Prostate gland (tissue), 2 donors: ENCODE data around the gene MARK3. TPM values are rescaled to one million over a fixed set of nuclear protein-coding genes. Genes with fewer than 3 reads are reported as not detected.
A peak's percentile ranks its signal among the peaks of the same experiment; 100 is the strongest.

ENCODE experiments used
- DNase-seq: peaks from one replicate; pipeline ENCODE4 v3.0.0-alpha.2; 2019; ENCODE audit warnings: low spot score
- H3K27ac ChIP-seq, 2 donors: fragments of 200-600 bp; sonication (generic); 2 replicates each; pipeline ENCODE4 v1.5.1; 2017 to 2019
- H3K27me3 ChIP-seq: fragments of 200-600 bp; sonication (generic); replicated peaks from 2 replicates; pipeline ENCODE4 v1.5.1; 2019; ENCODE audit not compliant: insufficient read depth
- H3K36me3 ChIP-seq, 2 donors: fragments of 200-600 bp; sonication (generic); 1 replicate in 1 of 2; 2 replicates in 1 of 2; pipeline versions ENCODE4 v1.5.1 to v1.8.1; 2017 to 2019
- H3K4me1 ChIP-seq: fragments of 200-600 bp; sonication (generic); replicated peaks from 2 replicates; pipeline ENCODE4 v1.5.1; 2019
- H3K4me3 ChIP-seq, 2 donors: fragments of 200-600 bp; sonication (generic); 2 replicates each; pipeline ENCODE4 v1.5.1; 2017 to 2019
- H3K9me3 ChIP-seq: fragments of 200-600 bp; sonication (generic); 2 replicates; pipeline ENCODE4 v1.5.1; 2017
- POLR2A ChIP-seq: fragments of 450-650 bp; IDR thresholded peaks from one replicate; pipeline ENCODE4 v1.6.1; 2016; ENCODE audit warnings: antibody characterized with exemption, mild to moderate bottlenecking
- POLR2AphosphoS5 ChIP-seq: sonication (generic); formaldehyde crosslinking; IDR thresholded peaks from one replicate; pipeline ENCODE4 v1.6.1; 2017; ENCODE audit warnings: antibody characterized with exemption
- WGBS: methylation state at CpG from one replicate; pipeline ENCODE4 v1.1.5; 2018; 5-methylcytosine and 5-hydroxymethylcytosine counted together
- intact Hi-C: fragments of 100-400 bp; cut with DNase I; formaldehyde crosslinking; loops from one replicate; pipeline ENCODE4 v1.14.2; 2022
- total RNA-seq, 2 donors: library from RNA; depleted of rRNA; stranded (reverse); fragments of >200 nt; gene quantifications; one replicate each; pipeline ENCODE4 v1.1.0, GENCODE V29; 2016
- TF ChIP-seq, protein P1 (sequence below), 4 experiments: fragments of 200-600 bp in 2 of 4; fragments of 450-650 bp in 2 of 4; sonication (generic) in 2 of 4; IDR thresholded peaks; 1 replicate in 3 of 4; 2 replicates in 1 of 4; pipeline ENCODE4 v1.5.1; 2016 to 2019; ENCODE audit warnings: antibody characterized with exemption in 4 of 4, mild to moderate bottlenecking in 2 of 4, moderate library complexity in 2 of 4

Gene MARK3
- total RNA-seq, 2 donors from 2014 or later = 51.5 to 115 TPM

DNA sequence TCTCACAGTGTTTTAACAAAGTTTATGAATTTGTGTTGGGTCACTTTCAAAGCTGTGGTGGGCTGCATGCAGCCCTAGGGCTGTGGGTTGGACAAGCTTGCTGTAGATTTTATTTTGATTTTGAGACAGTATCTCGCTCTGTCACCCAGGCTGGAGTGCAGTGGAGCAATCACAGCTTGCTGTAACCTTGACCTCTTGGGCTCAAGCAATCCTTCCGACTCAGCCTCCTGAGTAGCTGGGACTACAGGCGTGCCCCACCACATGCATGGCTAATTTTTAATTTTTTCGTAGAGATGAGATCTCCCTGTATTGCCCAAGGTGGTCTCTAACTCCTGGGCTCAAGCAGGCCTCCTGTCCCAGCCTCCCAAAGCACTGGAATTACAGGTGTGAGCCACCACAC lies 5.4 kb downstream of the MARK3 start:
- WGBS = 66% methylated on average over 4 of the region's 4 CpGs
- TF ChIP-seq POLR2AphosphoS5 (no peak), POLR2A (no peak)
- TF ChIP-seq, protein P1, sequence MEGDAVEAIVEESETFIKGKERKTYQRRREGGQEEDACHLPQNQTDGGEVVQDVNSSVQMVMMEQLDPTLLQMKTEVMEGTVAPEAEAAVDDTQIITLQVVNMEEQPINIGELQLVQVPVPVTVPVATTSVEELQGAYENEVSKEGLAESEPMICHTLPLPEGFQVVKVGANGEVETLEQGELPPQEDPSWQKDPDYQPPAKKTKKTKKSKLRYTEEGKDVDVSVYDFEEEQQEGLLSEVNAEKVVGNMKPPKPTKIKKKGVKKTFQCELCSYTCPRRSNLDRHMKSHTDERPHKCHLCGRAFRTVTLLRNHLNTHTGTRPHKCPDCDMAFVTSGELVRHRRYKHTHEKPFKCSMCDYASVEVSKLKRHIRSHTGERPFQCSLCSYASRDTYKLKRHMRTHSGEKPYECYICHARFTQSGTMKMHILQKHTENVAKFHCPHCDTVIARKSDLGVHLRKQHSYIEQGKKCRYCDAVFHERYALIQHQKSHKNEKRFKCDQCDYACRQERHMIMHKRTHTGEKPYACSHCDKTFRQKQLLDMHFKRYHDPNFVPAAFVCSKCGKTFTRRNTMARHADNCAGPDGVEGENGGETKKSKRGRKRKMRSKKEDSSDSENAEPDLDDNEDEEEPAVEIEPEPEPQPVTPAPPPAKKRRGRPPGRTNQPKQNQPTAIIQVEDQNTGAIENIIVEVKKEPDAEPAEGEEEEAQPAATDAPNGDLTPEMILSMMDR (IDR thresholded peaks at IDR 0.05) = no peak
- DNase-seq = no peak
- no peak overlapping the region for H3K4me3 ChIP-seq
- no peaks in the 10 kb centered on the region for H3K9me3 ChIP-seq
- H3K36me3 ChIP-seq = no peaks in the 10 kb centered on the region
- H3K4me1 ChIP-seq = peaks cover 8% of the 10 kb centered on the region
- H3K27ac ChIP-seq = no peak overlapping the region
- intact Hi-C loops = no loop called here
- H3K27me3 ChIP-seq = no peaks in the 10 kb centered on the region

DNA sequence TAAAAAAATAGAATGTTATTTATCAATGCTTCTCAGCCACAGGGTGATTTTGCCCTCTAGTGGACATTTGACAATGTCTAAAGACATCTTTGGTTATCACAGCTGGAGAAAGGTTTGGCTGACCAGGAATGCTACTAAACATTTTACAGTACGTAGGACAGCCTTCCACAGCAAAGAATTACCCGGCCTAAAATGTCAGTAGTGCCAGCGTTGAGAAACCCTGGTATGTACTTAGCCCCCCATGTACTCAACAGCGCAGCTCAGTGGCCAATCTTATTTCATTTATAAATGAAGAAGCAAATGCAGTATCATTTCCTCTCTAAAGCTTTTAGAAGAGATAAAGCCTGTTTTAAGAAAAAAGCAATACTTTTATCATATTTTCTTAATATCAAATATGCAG lies 5.8 kb downstream of the MARK3 start:
- H3K27ac ChIP-seq = no peak overlapping the region
- 16% methylated on average over 4 of the region's 4 CpGs for WGBS
- H3K4me3 ChIP-seq = no peak overlapping the region
- H3K4me1 ChIP-seq = peaks cover 8% of the 10 kb centered on the region
- intact Hi-C loops = no loop called here
- no peaks in the 10 kb centered on the region for H3K9me3 ChIP-seq
- no peak for DNase-seq
- H3K27me3 ChIP-seq = no peaks in the 10 kb centered on the region
- H3K36me3 ChIP-seq = no peaks in the 10 kb centered on the region
- TF ChIP-seq, protein P1 (IDR thresholded peaks at IDR 0.05) = peak; percentile 14 to 70 (median 48)
- TF ChIP-seq POLR2A = no peak
- TF ChIP-seq POLR2AphosphoS5 = peak; percentile 14

DNA sequence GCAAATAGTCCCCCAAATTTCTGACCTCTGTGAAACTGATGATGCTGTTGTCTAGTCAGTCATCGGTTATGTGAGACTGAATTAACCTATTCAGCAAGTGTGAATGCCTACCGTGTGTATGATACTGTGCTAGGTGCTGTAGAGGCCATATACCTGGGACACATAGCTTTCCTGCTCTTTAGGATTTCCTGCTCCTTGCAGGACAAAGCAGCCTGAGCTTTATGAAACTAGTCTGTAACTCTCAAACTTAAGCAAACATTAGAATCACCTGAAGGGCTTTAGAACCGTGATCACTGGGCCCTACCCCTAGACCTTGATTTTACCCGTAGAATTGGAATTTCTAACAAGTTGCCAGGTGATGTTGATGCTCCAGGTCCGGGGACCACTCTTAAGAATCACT lies 6.9 kb downstream of the MARK3 start:
- no peaks in the 10 kb centered on the region for H3K27me3 ChIP-seq
- H3K27ac ChIP-seq = no peak overlapping the region
- WGBS = 63% methylated on average over 5 of the region's 5 CpGs
- no peaks in the 10 kb centered on the region for H3K9me3 ChIP-seq
- H3K36me3 ChIP-seq = no peaks in the 10 kb centered on the region
- TF ChIP-seq POLR2A (no peak), POLR2AphosphoS5 (no peak)
- TF ChIP-seq, protein P1 (IDR thresholded peaks at IDR 0.05) = no peak
- no peak for DNase-seq
- no peak overlapping the region for H3K4me3 ChIP-seq
- intact Hi-C loops = no loop called here
- H3K4me1 ChIP-seq = peaks cover 8% of the 10 kb centered on the region

DNA sequence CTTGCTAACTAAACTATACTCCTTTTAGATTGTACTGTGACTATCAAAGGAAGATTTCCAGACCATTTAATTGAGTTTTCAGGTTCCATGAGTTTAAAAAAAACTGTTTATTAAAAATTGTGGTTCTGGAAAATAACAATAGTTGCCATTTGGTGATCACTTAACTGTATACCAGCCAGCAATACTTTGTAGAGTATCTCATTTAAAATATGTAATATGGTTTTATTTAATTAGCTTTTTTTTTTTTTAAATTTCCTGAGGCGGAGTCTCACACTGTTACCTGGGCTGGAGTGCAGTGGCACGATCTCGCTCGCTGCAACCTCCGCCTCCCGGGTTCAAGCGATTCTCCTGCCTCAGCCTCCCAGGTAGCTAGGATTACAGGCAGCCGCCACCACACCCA lies 7.4 kb downstream of the MARK3 start:
- DNase-seq = no peak
- intact Hi-C loops = no loop called here
- no peaks in the 10 kb centered on the region for H3K36me3 ChIP-seq
- no peaks in the 10 kb centered on the region for H3K27me3 ChIP-seq
- H3K9me3 ChIP-seq = no peaks in the 10 kb centered on the region
- no peak overlapping the region for H3K4me3 ChIP-seq
- H3K4me1 ChIP-seq = peaks cover 6% of the 10 kb centered on the region
- TF ChIP-seq, protein P1 (IDR thresholded peaks at IDR 0.05) = no peak
- TF ChIP-seq POLR2A = no peak
- TF ChIP-seq POLR2AphosphoS5 = no peak
- H3K27ac ChIP-seq = no peak overlapping the region
- 97% methylated on average over 8 of the region's 8 CpGs for WGBS

DNA sequence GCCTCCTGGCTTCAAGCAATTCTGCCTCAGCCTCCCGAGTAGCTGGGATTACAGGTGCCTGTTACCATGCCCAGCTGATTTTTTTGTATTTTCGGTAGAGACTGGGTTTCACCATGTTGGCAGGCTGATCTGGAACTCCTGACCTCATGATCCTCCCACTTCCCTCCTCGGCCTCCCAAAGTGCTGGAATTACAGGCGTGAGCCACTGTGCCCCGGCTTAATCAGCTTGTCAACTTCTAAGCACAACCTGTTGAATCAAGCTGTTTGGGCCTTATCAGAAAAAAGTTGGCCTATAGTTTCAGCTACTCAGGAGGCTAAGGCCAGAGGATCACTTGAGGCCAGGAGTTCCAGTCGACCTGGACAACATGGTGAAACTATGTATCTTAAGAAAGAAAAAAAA lies 7.9 kb downstream of the MARK3 start:
- no peaks in the 10 kb centered on the region for H3K9me3 ChIP-seq
- H3K27ac ChIP-seq = no peak overlapping the region
- intact Hi-C loops = no loop called here
- peaks cover 1% of the 10 kb centered on the region for H3K4me1 ChIP-seq
- WGBS = 82% methylated on average over 6 of the region's 6 CpGs
- no peak overlapping the region for H3K4me3 ChIP-seq
- H3K27me3 ChIP-seq = no peaks in the 10 kb centered on the region
- TF ChIP-seq POLR2AphosphoS5 = no peak
- no peak for TF ChIP-seq POLR2A
- TF ChIP-seq, protein P1 (IDR thresholded peaks at IDR 0.05) = no peak
- no peaks in the 10 kb centered on the region for H3K36me3 ChIP-seq
- no peak for DNase-seq
